HepG2 (cell line): ENCODE measurements around the gene KCNJ4. TPM values are rescaled to one million over a fixed set of nuclear protein-coding genes. Genes with fewer than 3 reads are reported as not detected.

Experiments
- ATAC-seq: fragments of 200-7000 bp; cut with Tn5 transposase; 3 replicates; pipeline ENCODE4 v1.9.1; 2020; ENCODE audit warnings: mild to moderate bottlenecking, moderate library complexity
- BruUV-seq: library from RNA; stranded (reverse); fragments of 400-500 nt; replicated peaks from 2 replicates; lab custom pipeline; 2021; lab: Mats Ljungman, UMichigan
- CTCF ChIA-PET: fragments of 300-600 bp; formaldehyde crosslinking; extraction: SDS; loops from one replicate; lab custom pipeline; 2021; ENCODE audit warnings: low total read pairs, inconsistent platforms, low intra/inter-chr PET ratio; lab: Yijun Ruan, JAX
- POLR2A ChIA-PET: fragments of 350-600 bp; sonication (Branson Sonifier 250); formaldehyde crosslinking; loops from one replicate; lab custom pipeline; 2020; ENCODE audit warnings: antibody characterized with exemption, inconsistent platforms; lab: Yijun Ruan, JAX
- DNase-seq: peaks from one replicate; pipeline ENCODE4 v3.0.0-alpha.2; 2015; ENCODE audit warnings: low spot score
- FAIRE-seq: peaks from 3 replicates; lab custom pipeline; 2011; peaks lifted over from hg19 to GRCh38; lab: Jason Lieb, UNC
- H2AFZ ChIP-seq: one replicate; pipeline ENCODE4 v1.6.1; 2011; ENCODE audit warnings: low read length, inconsistent platforms
- H3K27ac ChIP-seq: fragments of 300-600 bp; 3 replicates; pipeline ENCODE4 v1.8.0; 2011; ENCODE audit warnings: mixed run types, mild to moderate bottlenecking, mixed read lengths, low read length, inconsistent platforms; ENCODE audit not compliant: insufficient read depth; ENCODE audit errors: extremely low read length
- H3K27me3 ChIP-seq, 2 experiments: fragments of 200-600 bp in 1 of 2; 2 replicates in 1 of 2; 3 replicates in 1 of 2; pipeline versions ENCODE4 v1.6.0 to v1.8.0; 2011; ENCODE audit warnings: low read length in 2 of 2, mild to moderate bottlenecking in 2 of 2, moderate library complexity in 2 of 2, inconsistent platforms in 1 of 2; ENCODE audit not compliant: insufficient read depth in 2 of 2, control insufficient read depth in 1 of 2
- H3K36me3 ChIP-seq, 2 experiments: fragments of 200-600 bp in 1 of 2; replicated peaks in 1 of 2; 2 replicates in 1 of 2; 3 replicates in 1 of 2; pipeline versions ENCODE4 v1.5.1 to v1.8.0; 2011; ENCODE audit warnings: low read length in 2 of 2, inconsistent platforms in 1 of 2; ENCODE audit not compliant: insufficient read depth in 2 of 2, control insufficient read depth in 1 of 2
- H3K4me1 ChIP-seq: 2 replicates; pipeline ENCODE4 v1.5.1; 2012; ENCODE audit warnings: low read length, inconsistent platforms; ENCODE audit not compliant: insufficient read depth
- H3K4me2 ChIP-seq: 2 replicates; pipeline ENCODE4 v1.6.0; 2011; ENCODE audit warnings: low read depth, low read length, inconsistent platforms
- H3K4me3 ChIP-seq, 3 experiments: fragments of 200-600 bp in 1 of 3; sonication (generic), shearing (Covaris generic) in 1 of 3; replicated peaks in 1 of 3; 2 replicates each; pipeline ENCODE4 v1.5.1; 2011 to 2016; ENCODE audit warnings: low read length in 3 of 3, inconsistent platforms in 2 of 3, low read depth in 2 of 3, mild to moderate bottlenecking in 2 of 3, control low read depth in 1 of 3, mixed read lengths in 1 of 3; ENCODE audit not compliant: insufficient read depth in 1 of 3
- H3K79me2 ChIP-seq: one replicate; pipeline ENCODE4 v1.6.1; 2011; ENCODE audit warnings: low read length, inconsistent platforms; ENCODE audit not compliant: insufficient read depth
- H3K9ac ChIP-seq: 2 replicates; pipeline ENCODE4 v1.6.0; 2011; ENCODE audit warnings: mild to moderate bottlenecking, low read depth, low read length, inconsistent platforms; ENCODE audit not compliant: insufficient read depth
- H3K9me3 ChIP-seq: 2 replicates; pipeline ENCODE4 v1.5.1; 2012; ENCODE audit warnings: mild to moderate bottlenecking, low read length
- H4K20me1 ChIP-seq: 2 replicates; pipeline ENCODE4 v1.6.0; 2011; ENCODE audit warnings: inconsistent platforms, mild to moderate bottlenecking, low read length, moderate library complexity; ENCODE audit not compliant: insufficient read depth
- DPF2 ChIP-seq: sonication (generic); formaldehyde crosslinking; IDR thresholded peaks from 2 replicates; pipeline ENCODE4 v1.4.0; 2020; ENCODE audit warnings: mild to moderate bottlenecking, low read depth, missing genetic modification reagents, borderline replicate concordance
- FOXM1 ChIP-seq: sonication (generic); formaldehyde crosslinking; IDR thresholded peaks from 2 replicates; pipeline ENCODE4 v1.5.0; 2020; ENCODE audit warnings: missing genetic modification reagents
- GLI4 ChIP-seq: sonication (generic); formaldehyde crosslinking; IDR thresholded peaks from 2 replicates; pipeline ENCODE4 v1.5.1; 2020; ENCODE audit warnings: missing genetic modification reagents, mild to moderate bottlenecking, moderate library complexity, borderline replicate concordance
- HNRNPH1 ChIP-seq: fragments of 200-400 bp; formaldehyde crosslinking; optimal IDR thresholded peaks from 2 replicates; pipeline ENCODE3; 2017; ENCODE audit warnings: mild to moderate bottlenecking, low read depth, low read length
- NFYB ChIP-seq: sonication (generic); formaldehyde crosslinking; IDR thresholded peaks from 2 replicates; pipeline ENCODE4 v1.4.0; 2020; ENCODE audit warnings: missing genetic modification reagents
- RCOR2 ChIP-seq: IDR thresholded peaks from 2 replicates; pipeline ENCODE4 v1.6.1; 2016; ENCODE audit warnings: missing biosample characterization, missing genetic modification reagents
- SMAD3 ChIP-seq: sonication (generic); formaldehyde crosslinking; IDR thresholded peaks from 2 replicates; pipeline ENCODE4 v1.4.0; 2020; ENCODE audit warnings: missing genetic modification reagents
- SMARCE1 ChIP-seq: fragments of 450-650 bp; IDR thresholded peaks from 2 replicates; pipeline ENCODE4 v1.6.1; 2017; ENCODE audit warnings: borderline replicate concordance
- SSRP1 ChIP-seq: IDR thresholded peaks from 2 replicates; pipeline ENCODE4 v1.6.1; 2016; ENCODE audit warnings: control low read depth
- TRAFD1 ChIP-seq: sonication (generic); formaldehyde crosslinking; IDR thresholded peaks from 2 replicates; pipeline ENCODE4 v1.5.1; 2020; ENCODE audit warnings: missing genetic modification reagents, mild to moderate bottlenecking, borderline replicate concordance
- ZNF124 ChIP-seq: sonication (generic); formaldehyde crosslinking; IDR thresholded peaks from 2 replicates; pipeline ENCODE4 v1.4.0; 2020; ENCODE audit warnings: missing genetic modification reagents
- ZNF430 ChIP-seq: sonication (generic); formaldehyde crosslinking; IDR thresholded peaks from 2 replicates; pipeline ENCODE4 v1.9.0; 2021; ENCODE audit warnings: mild to moderate bottlenecking, missing genetic modification reagents
- ZNF512 ChIP-seq: sonication (generic); formaldehyde crosslinking; IDR thresholded peaks from 2 replicates; pipeline ENCODE4 v1.4.0; 2020; ENCODE audit warnings: mild to moderate bottlenecking, missing genetic modification reagents
- ZNF572 ChIP-seq: sonication (generic); formaldehyde crosslinking; IDR thresholded peaks from 2 replicates; pipeline ENCODE4 v1.5.1; 2020; ENCODE audit warnings: mild to moderate bottlenecking, missing genetic modification reagents
- ZNF674 ChIP-seq: sonication (generic); formaldehyde crosslinking; IDR thresholded peaks from 2 replicates; pipeline ENCODE4 v1.5.0; 2020; ENCODE audit warnings: low read depth, mild to moderate bottlenecking, missing genetic modification reagents
- WGBS: methylation state at CpG from one replicate; pipeline ENCODE4 v1.1.6; 2017; ENCODE audit warnings: low lambda C conversion rate; 5-methylcytosine and 5-hydroxymethylcytosine counted together
- in situ Hi-C: cut with HindIII; loops from 2 replicates; pipeline ENCODE4 v1.10.0; 2017; ENCODE audit warnings: low pct_unique_long_range_greater_than_20kb; ENCODE audit not compliant: extremely low pct_ligation_motif_present
- intact Hi-C: fragments of 100-400 bp; cut with micrococcal nuclease; formaldehyde crosslinking; loops from one replicate; pipeline ENCODE4 v1.10.0; 2022; ENCODE audit not compliant: unreplicated experiment
- polyA plus RNA-seq, 8 experiments: library from polyadenylated mRNA; depleted of rRNA in 3 of 8; stranded (reverse) in 7 of 8; unstranded in 1 of 8; fragments of >200 nt; fragmentation: Illumina TruSeq in 4 of 8; extraction: Trizol in 4 of 8; gene quantifications; 2 replicates each; pipeline versions ENCODE4 v1.2.1 to v1.2.3, GENCODE V29; 2011 to 2016; ENCODE audit warnings: low read depth in 4 of 8, missing spikeins in 1 of 8, mixed read lengths in 1 of 8; ENCODE audit not compliant: insufficient read depth in 1 of 8
- total RNA-seq, 5 experiments: library from RNA; depleted of rRNA; stranded (reverse); fragments of >200 nt; fragmentation: Illumina TruSeq; extraction: Trizol; gene quantifications; 2 replicates each; pipeline ENCODE4 v1.2.3, GENCODE V29; 2016; ENCODE audit warnings: low read depth in 1 of 5

KCNJ4 gene
- total and polyA plus RNA-seq, 2 of the 13 experiments (the other 11 are each of a cell fraction or from before 2014, with no cell fraction given), result not detected

GRCh38 chr22:38428714-38429113, 26.3 kb downstream of the KCNJ4 start (continued):
- TF ChIP-seq ZNF674 (CRISPR knock-in tag), result no peak
- no peak for TF ChIP-seq SMAD3 (CRISPR knock-in tag)

- Histone ChIP-seq H3K9me3 (no peaks in the 10 kb centered on the region), H3K4me3 (no peak overlapping the region), H3K4me2 (no peak overlapping the region), H3K4me1 (peaks cover 23% of the 10 kb centered on the region), H4K20me1 (no peaks in the 10 kb centered on the region), H3K9ac (no peak overlapping the region), H3K36me3 (no peaks in the 10 kb centered on the region), H3K79me2 (no peaks in the 10 kb centered on the region), H3K27me3 (peaks cover 2 to 5% of the 10 kb centered on the region in 2 experiments; a peak in 1 of 5 replicates), H2AFZ (no peak overlapping the region), H3K27ac (no peak overlapping the region)
- BruUV-seq, result no TSS peak
- 91% methylated on average over 28 of the region's 31 CpGs for WGBS
- no peak for DNase-seq
- in situ Hi-C loops, result no loop called here
- no peak for FAIRE-seq
- POLR2A ChIA-PET, result no interaction called here
- ATAC-seq, result no peak
- CTCF ChIA-PET, result no interaction called here
- TF ChIP-seq ZNF572 (CRISPR knock-in tag) (no peak), ZNF124 (CRISPR knock-in tag) (no peak), DPF2 (CRISPR knock-in tag) (no peak), SMARCE1 (no peak), GLI4 (CRISPR knock-in tag) (no peak), ZNF430 (no peak), SSRP1 (CRISPR knock-in tag) (no peak), ZNF512 (CRISPR knock-in tag) (no peak), HNRNPH1 (no peak), NFYB (no peak), TRAFD1 (CRISPR knock-in tag) (no peak), FOXM1 (CRISPR knock-in tag) (no peak), RCOR2 (no peak)
- intact Hi-C loops, result no loop called here
Measured at GRCh38 chr22:38427940-38428339, 27.1 kb downstream of the KCNJ4 start.
